HepG2 (cell line): ENCODE data around the gene PDIA5. TPM values are rescaled to one million over a fixed set of nuclear protein-coding genes. Genes with fewer than 3 reads are reported as not detected.

ENCODE experiments used
- AKAP8 ChIP-seq: sonication (generic); formaldehyde crosslinking; IDR thresholded peaks from 2 replicates; pipeline ENCODE4 v1.5.1; 2020; ENCODE audit warnings: mild to moderate bottlenecking, missing genetic modification reagents
- HNF4G ChIP-seq, 2 experiments: sonication (generic) in 1 of 2; formaldehyde crosslinking in 1 of 2; IDR thresholded peaks; 2 replicates each; pipeline versions ENCODE4 v1.4.0 to v1.6.1; 2011 to 2020; ENCODE audit warnings: borderline replicate concordance in 2 of 2, low read depth in 2 of 2, mild to moderate bottlenecking in 2 of 2, low read length in 1 of 2, missing genetic modification reagents in 1 of 2, moderate library complexity in 1 of 2
- MYNN ChIP-seq: sonication (generic); formaldehyde crosslinking; IDR thresholded peaks from 2 replicates; pipeline ENCODE4 v1.4.0; 2020; ENCODE audit warnings: mild to moderate bottlenecking, low read depth, missing genetic modification reagents
- PCBP1 ChIP-seq: fragments of 200-400 bp; formaldehyde crosslinking; IDR thresholded peaks from 2 replicates; pipeline ENCODE4 v1.6.1; 2017; ENCODE audit warnings: mild to moderate bottlenecking, low read depth, low read length, borderline replicate concordance
- ZBTB44 ChIP-seq: sonication (generic); formaldehyde crosslinking; IDR thresholded peaks from 2 replicates; pipeline ENCODE4 v1.4.0; 2020; ENCODE audit warnings: missing genetic modification reagents
- ZKSCAN1 ChIP-seq: fragments of 150-350 bp; IDR thresholded peaks from 2 replicates; pipeline ENCODE4 v1.6.1; 2014; ENCODE audit warnings: low read length
- ZMYM4 ChIP-seq: sonication (generic); formaldehyde crosslinking; IDR thresholded peaks from 2 replicates; pipeline ENCODE4 v1.8.1; 2023; ENCODE audit warnings: mild to moderate bottlenecking, missing genetic modification reagents
- ZNF547 ChIP-seq: sonication (generic); formaldehyde crosslinking; IDR thresholded peaks from 2 replicates; pipeline ENCODE4 v1.5.1; 2020; ENCODE audit warnings: mild to moderate bottlenecking, missing genetic modification reagents
- polyA plus RNA-seq, 8 experiments: library from polyadenylated mRNA; depleted of rRNA in 3 of 8; stranded (reverse) in 7 of 8; unstranded in 1 of 8; fragments of >200 nt; fragmentation: Illumina TruSeq in 4 of 8; extraction: Trizol in 4 of 8; gene quantifications; 2 replicates each; pipeline versions ENCODE4 v1.2.1 to v1.2.3, GENCODE V29; 2011 to 2016; ENCODE audit warnings: low read depth in 4 of 8, missing spikeins in 1 of 8, mixed read lengths in 1 of 8; ENCODE audit not compliant: insufficient read depth in 1 of 8
- total RNA-seq, 5 experiments: library from RNA; depleted of rRNA; stranded (reverse); fragments of >200 nt; fragmentation: Illumina TruSeq; extraction: Trizol; gene quantifications; 2 replicates each; pipeline ENCODE4 v1.2.3, GENCODE V29; 2016; ENCODE audit warnings: low read depth in 1 of 5
- TF ChIP-seq, protein P1 (sequence below): sonication (generic); formaldehyde crosslinking; IDR thresholded peaks from 2 replicates; pipeline ENCODE4 v1.4.0; 2020; ENCODE audit warnings: missing genetic modification reagents
- TF ChIP-seq, protein P2 (sequence below), 2 experiments: fragments of 450-650 bp in 1 of 2; sonication (generic) in 1 of 2; formaldehyde crosslinking in 1 of 2; IDR thresholded peaks; 2 replicates each; pipeline versions ENCODE4 v1.6.1 to v1.8.0; 2016 to 2022; ENCODE audit warnings: antibody characterized with exemption in 1 of 2, mild to moderate bottlenecking in 1 of 2, missing genetic modification reagents in 1 of 2
- TF ChIP-seq, protein P3 (sequence below): sonication (generic); formaldehyde crosslinking; IDR thresholded peaks from 2 replicates; pipeline ENCODE4 v1.5.0; 2020; ENCODE audit warnings: mild to moderate bottlenecking, missing genetic modification reagents, moderate library complexity

The PDIA5 gene
- total and polyA plus RNA-seq, 2 of the 13 experiments (the other 11 are each of a cell fraction or from before 2014, with no cell fraction given) = 51.3 to 74.3 TPM

DNA sequence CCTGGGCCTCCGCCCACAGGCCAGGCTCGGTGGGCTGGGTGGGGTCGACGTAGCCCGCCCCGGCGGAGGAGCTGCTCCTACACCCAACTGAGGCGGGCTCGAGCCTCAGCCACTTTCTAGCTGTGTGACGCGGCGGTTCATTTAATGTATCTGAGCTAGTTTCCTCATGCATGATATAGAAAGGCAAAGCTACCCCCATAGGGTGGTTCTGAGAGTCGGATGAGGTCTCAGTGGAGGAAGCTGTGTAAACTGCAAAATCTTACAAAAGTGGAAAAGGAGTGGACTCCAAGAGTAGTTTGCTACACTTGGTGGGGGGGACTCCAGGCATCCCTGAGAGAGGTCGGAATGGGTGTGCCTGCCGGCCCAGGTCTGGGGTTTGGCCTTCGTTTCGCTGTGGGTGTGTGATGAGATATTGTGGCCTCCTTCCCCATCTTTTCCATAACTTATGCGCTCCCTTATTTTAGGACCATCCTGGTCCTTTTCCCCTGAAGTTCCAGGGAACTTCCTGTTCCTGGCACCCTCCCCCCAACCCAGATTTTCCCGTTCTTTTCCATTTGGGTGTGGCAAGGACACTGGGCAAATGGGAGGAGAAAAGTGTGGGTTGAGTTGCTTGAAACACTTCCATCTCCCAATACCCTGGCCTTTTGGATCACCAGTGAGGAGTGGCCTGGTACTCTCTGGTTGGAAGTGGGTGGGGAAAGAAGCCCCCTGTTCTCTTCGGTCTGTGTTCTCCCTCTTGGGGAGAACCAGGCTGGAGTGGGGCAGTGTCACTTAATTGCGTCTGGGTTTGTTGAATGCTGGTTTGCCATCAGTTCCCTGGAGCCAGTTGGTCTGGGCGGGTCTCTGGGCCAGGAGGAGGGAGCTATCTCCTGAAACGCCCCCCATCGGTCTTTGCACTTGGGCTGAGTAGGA is 1.1 kb downstream of the PDIA5 start (continued):
- TF ChIP-seq, protein P1, sequence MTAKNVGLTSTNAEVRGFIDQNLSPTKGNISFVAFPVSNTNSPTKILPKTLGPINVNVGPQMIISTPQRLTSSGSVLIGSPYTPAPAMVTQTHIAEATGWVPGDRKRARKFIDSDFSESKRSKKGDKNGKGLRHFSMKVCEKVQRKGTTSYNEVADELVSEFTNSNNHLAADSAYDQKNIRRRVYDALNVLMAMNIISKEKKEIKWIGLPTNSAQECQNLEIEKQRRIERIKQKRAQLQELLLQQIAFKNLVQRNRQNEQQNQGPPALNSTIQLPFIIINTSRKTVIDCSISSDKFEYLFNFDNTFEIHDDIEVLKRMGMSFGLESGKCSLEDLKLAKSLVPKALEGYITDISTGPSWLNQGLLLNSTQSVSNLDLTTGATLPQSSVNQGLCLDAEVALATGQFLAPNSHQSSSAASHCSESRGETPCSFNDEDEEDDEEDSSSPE = 0 out of 2 replicates have a peak, but pooled peaks have one; percentile 16
- TF ChIP-seq ZMYM4 (CRISPR knock-in tag) (no peak), HNF4G (IDR thresholded peaks at IDR 0.05; ENCODE audit: borderline replicate concordance, low read depth, low read length) (no peak), HNF4G (CRISPR knock-in tag; IDR thresholded peaks at IDR 0.05; ENCODE audit: borderline replicate concordance, low read depth) (no peak), AKAP8 (CRISPR knock-in tag) (0 out of 2 replicates have a peak, but pooled peaks have one; percentile 17), ZNF547 (CRISPR knock-in tag) (no peak), PCBP1 (no peak), ZKSCAN1 (no peak), MYNN (CRISPR knock-in tag) (no peak), ZBTB44 (CRISPR knock-in tag) (no peak)
- TF ChIP-seq, protein P2, sequence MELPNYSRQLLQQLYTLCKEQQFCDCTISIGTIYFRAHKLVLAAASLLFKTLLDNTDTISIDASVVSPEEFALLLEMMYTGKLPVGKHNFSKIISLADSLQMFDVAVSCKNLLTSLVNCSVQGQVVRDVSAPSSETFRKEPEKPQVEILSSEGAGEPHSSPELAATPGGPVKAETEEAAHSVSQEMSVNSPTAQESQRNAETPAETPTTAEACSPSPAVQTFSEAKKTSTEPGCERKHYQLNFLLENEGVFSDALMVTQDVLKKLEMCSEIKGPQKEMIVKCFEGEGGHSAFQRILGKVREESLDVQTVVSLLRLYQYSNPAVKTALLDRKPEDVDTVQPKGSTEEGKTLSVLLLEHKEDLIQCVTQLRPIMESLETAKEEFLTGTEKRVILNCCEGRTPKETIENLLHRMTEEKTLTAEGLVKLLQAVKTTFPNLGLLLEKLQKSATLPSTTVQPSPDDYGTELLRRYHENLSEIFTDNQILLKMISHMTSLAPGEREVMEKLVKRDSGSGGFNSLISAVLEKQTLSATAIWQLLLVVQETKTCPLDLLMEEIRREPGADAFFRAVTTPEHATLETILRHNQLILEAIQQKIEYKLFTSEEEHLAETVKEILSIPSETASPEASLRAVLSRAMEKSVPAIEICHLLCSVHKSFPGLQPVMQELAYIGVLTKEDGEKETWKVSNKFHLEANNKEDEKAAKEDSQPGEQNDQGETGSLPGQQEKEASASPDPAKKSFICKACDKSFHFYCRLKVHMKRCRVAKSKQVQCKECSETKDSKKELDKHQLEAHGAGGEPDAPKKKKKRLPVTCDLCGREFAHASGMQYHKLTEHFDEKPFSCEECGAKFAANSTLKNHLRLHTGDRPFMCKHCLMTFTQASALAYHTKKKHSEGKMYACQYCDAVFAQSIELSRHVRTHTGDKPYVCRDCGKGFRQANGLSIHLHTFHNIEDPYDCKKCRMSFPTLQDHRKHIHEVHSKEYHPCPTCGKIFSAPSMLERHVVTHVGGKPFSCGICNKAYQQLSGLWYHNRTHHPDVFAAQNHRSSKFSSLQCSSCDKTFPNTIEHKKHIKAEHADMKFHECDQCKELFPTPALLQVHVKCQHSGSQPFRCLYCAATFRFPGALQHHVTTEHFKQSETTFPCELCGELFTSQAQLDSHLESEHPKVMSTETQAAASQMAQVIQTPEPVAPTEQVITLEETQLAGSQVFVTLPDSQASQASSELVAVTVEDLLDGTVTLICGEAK (IDR thresholded peaks at IDR 0.05) = no peak
- TF ChIP-seq, protein P2 (CRISPR knock-in tag; IDR thresholded peaks at IDR 0.05) = no peak; the same call in 1 of the 2 replicates
- TF ChIP-seq, protein P3, sequence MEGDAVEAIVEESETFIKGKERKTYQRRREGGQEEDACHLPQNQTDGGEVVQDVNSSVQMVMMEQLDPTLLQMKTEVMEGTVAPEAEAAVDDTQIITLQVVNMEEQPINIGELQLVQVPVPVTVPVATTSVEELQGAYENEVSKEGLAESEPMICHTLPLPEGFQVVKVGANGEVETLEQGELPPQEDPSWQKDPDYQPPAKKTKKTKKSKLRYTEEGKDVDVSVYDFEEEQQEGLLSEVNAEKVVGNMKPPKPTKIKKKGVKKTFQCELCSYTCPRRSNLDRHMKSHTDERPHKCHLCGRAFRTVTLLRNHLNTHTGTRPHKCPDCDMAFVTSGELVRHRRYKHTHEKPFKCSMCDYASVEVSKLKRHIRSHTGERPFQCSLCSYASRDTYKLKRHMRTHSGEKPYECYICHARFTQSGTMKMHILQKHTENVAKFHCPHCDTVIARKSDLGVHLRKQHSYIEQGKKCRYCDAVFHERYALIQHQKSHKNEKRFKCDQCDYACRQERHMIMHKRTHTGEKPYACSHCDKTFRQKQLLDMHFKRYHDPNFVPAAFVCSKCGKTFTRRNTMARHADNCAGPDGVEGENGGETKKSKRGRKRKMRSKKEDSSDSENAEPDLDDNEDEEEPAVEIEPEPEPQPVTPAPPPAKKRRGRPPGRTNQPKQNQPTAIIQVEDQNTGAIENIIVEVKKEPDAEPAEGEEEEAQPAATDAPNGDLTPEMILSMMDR (CRISPR knock-in tag) = peak; percentile 51
